B cell (primary cell): ENCODE data around the gene SEC24D. TPM values are rescaled to one million over a fixed set of nuclear protein-coding genes. Genes with fewer than 3 reads are reported as not detected.

Source experiments
- ATAC-seq: fragments of 200-7000 bp; cut with Tn5 transposase; one replicate; pipeline ENCODE4 v1.10.0; 2021; ENCODE audit warnings: low read depth, mild to moderate bottlenecking, moderate number of reproducible peaks, moderate library complexity
- CTCF ChIA-PET: fragments of 350-600 bp; sonication (Branson Sonifier 250); formaldehyde crosslinking; loops from one replicate; lab custom pipeline; 2021; ENCODE audit warnings: antibody characterized with exemption, inconsistent platforms; lab: Charles Lee
- POLR2A ChIA-PET: fragments of 350-600 bp; sonication (Branson Sonifier 250); formaldehyde crosslinking; loops from one replicate; lab custom pipeline; 2021; ENCODE audit warnings: antibody characterized with exemption; lab: Charles Lee
- DNase-seq: peaks from one replicate; pipeline ENCODE4 v3.0.0; 2013
- H2AFZ ChIP-seq: 2 replicates; pipeline ENCODE4 v1.6.1; 2012; ENCODE audit warnings: mild to moderate bottlenecking, low read depth, low read length; ENCODE audit not compliant: insufficient read depth, poor library complexity, severe bottlenecking
- H3K27ac ChIP-seq, 2 donors: 1 replicate in 1 of 2; 2 replicates in 1 of 2; pipeline ENCODE4 v1.5.1; 2012 to 2013; ENCODE audit warnings: low read length in 2 of 2, mild to moderate bottlenecking in 2 of 2, moderate library complexity in 1 of 2
- H3K27me3 ChIP-seq, 4 experiments: fragments of 200-600 bp in 1 of 4; sonication (generic) in 1 of 4; replicated peaks in 1 of 4; 1 replicate in 2 of 4; 2 replicates in 2 of 4; pipeline versions ENCODE4 v1.6.1 to v1.7.0; 2013 to 2016; ENCODE audit warnings: low read length in 3 of 4, mild to moderate bottlenecking in 2 of 4, mixed read lengths in 1 of 4, moderate library complexity in 1 of 4; ENCODE audit not compliant: insufficient read depth in 4 of 4, control insufficient read depth in 3 of 4; ENCODE audit errors: control extremely low read depth in 1 of 4
- H3K36me3 ChIP-seq, 2 experiments: replicated peaks in 1 of 2; 1 replicate in 1 of 2; 2 replicates in 1 of 2; pipeline versions ENCODE4 v1.6.1 to v1.7.1; 2013; ENCODE audit warnings: low read length in 1 of 2; ENCODE audit not compliant: insufficient read depth in 2 of 2, control insufficient read depth in 1 of 2; ENCODE audit errors: control extremely low read depth in 1 of 2, extremely low read depth in 1 of 2
- H3K4me1 ChIP-seq, 2 donors: fragments of 200-600 bp in 1 of 2; sonication (generic) in 1 of 2; 1 replicate in 1 of 2; 2 replicates in 1 of 2; pipeline versions ENCODE4 v1.5.1 to v1.6.1; 2013 to 2017; ENCODE audit warnings: low read length in 2 of 2; ENCODE audit not compliant: control insufficient read depth in 2 of 2, insufficient read depth in 2 of 2
- H3K4me2 ChIP-seq: replicated peaks from 2 replicates; pipeline ENCODE3; 2012; ENCODE audit warnings: mild to moderate bottlenecking, low read depth, low read length; ENCODE audit not compliant: poor library complexity, severe bottlenecking
- H3K4me3 ChIP-seq, 5 experiments: fragments of 200-600 bp in 1 of 5; sonication (generic) in 1 of 5; 1 replicate in 3 of 5; 2 replicates in 2 of 5; pipeline versions ENCODE4 v1.5.1 to v1.7.0; 2011 to 2016; ENCODE audit warnings: low read length in 4 of 5, mild to moderate bottlenecking in 4 of 5, low read depth in 2 of 5, control low read depth in 1 of 5, moderate library complexity in 1 of 5; ENCODE audit not compliant: insufficient read depth in 1 of 5; ENCODE audit errors: control extremely low read depth in 1 of 5, extremely low read depth in 1 of 5
- H3K79me2 ChIP-seq: fragments of 200-600 bp; sonication (generic); one replicate; pipeline ENCODE4 v1.6.0; 2016; ENCODE audit warnings: low read length; ENCODE audit not compliant: control insufficient read depth, insufficient read depth
- H3K9ac ChIP-seq: fragments of 200-600 bp; sonication (generic); 2 replicates; pipeline ENCODE4 v1.6.1; 2017; ENCODE audit warnings: mild to moderate bottlenecking, low read length, moderate library complexity
- H3K9me3 ChIP-seq, 3 donors: one replicate each; pipeline versions ENCODE4 v1.6.1 to v1.7.1; 2013; ENCODE audit warnings: low read length in 2 of 3; ENCODE audit not compliant: control insufficient read depth in 2 of 3, insufficient read depth in 1 of 3; ENCODE audit errors: control extremely low read depth in 1 of 3
- H4K20me1 ChIP-seq: 2 replicates; pipeline ENCODE4 v1.6.0; 2012; ENCODE audit warnings: mild to moderate bottlenecking, low read length; ENCODE audit not compliant: insufficient read depth, control insufficient read depth, poor library complexity, severe bottlenecking
- H3K27ac Mint-ChIP-seq: one replicate; pipeline ENCODE4 v1.8.0; 2021; ENCODE audit warnings: mixed read lengths
- H3K27me3 Mint-ChIP-seq: one replicate; pipeline ENCODE4 v1.8.0; 2021; ENCODE audit warnings: mixed read lengths
- H3K4me1 Mint-ChIP-seq: one replicate; pipeline ENCODE4 v1.8.0; 2021; ENCODE audit warnings: mixed read lengths
- H3K4me3 Mint-ChIP-seq: one replicate; pipeline ENCODE4 v1.8.0; 2021; ENCODE audit warnings: mixed read lengths
- H3K9me3 Mint-ChIP-seq: one replicate; pipeline ENCODE4 v1.8.0; 2022; ENCODE audit warnings: mixed read lengths; ENCODE audit not compliant: insufficient read depth
- EZH2 ChIP-seq: IDR thresholded peaks from 2 replicates; pipeline ENCODE4 v1.6.1; 2012; ENCODE audit warnings: borderline replicate concordance, low read depth, mild to moderate bottlenecking, moderate library complexity, low read length; ENCODE audit not compliant: insufficient read depth, poor library complexity, severe bottlenecking
- WGBS: methylation state at CpG from one replicate; pipeline ENCODE4 v1.1.5; 2013; ENCODE audit warnings: missing lambda C conversion rate; ENCODE audit not compliant: insufficient coverage; 5-methylcytosine and 5-hydroxymethylcytosine counted together
- intact Hi-C: fragments of 100-400 bp; cut with micrococcal nuclease; formaldehyde crosslinking; loops from one replicate; pipeline ENCODE4 v1.10.0; 2022
- polyA plus RNA-seq: library from polyadenylated mRNA; depleted of rRNA; stranded (reverse); fragments of >200 nt; gene quantifications from 2 replicates; pipeline ENCODE4 v1.2.3, GENCODE V29; 2012
- total RNA-seq, 2 donors: library from RNA; stranded (reverse); fragments of 120-200 nt in 1 of 2; gene quantifications; 1 replicate in 1 of 2; 2 replicates in 1 of 2; pipeline versions ENCODE4 v1.2.3 to v1.2.4, GENCODE V29; 2013 to 2022
- TF ChIP-seq, protein P1 (sequence below): fragments of 200-600 bp; IDR thresholded peaks from one replicate; pipeline ENCODE4 v1.8.0; 2022; ENCODE audit warnings: antibody characterized with exemption, mild to moderate bottlenecking

The SEC24D gene
- total and polyA plus RNA-seq, 2 donors (not counting 1 experiment from before 2014, with no cell fraction given): 7.1 to 15.8 TPM

DNA sequence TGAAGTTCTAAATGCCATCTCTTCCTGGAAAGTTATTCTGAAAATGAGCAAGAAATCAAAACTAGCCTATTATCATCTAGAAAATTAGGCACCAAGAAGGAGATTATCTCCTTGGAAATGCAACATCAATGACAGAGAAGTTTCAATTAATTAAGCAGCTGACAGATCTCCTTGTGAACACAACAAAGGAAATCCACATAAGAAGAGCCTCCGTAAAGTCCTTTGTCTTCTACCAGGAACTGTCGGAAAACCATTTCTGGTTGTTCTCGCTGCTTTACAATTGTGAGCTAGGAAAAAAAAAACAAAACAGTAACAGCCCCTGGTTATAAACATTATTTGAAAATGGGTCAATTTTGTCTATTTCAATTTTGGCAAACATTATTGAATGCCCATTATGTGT lies 112.6 kb downstream of the SEC24D start:
- Histone ChIP-seq H3K4me1 (no peaks in the 10 kb centered on the region), H2AFZ (no peak overlapping the region), H3K27me3 (no peaks in the 10 kb centered on the region), H3K9ac (no peak overlapping the region), H3K79me2 (no peaks in the 10 kb centered on the region), H3K9me3 (no peaks in the 10 kb centered on the region), H3K27ac (no peak overlapping the region), H3K36me3 (peaks cover 8 to 17% of the 10 kb centered on the region in 2 experiments), H3K4me3 (no peak overlapping the region), H4K20me1 (no peaks in the 10 kb centered on the region), H3K4me2 (no peak overlapping the region)
- Mint-ChIP-seq H3K27me3 (no peaks in the 10 kb centered on the region), H3K4me1 (no peaks in the 10 kb centered on the region), H3K4me3 (no peak overlapping the region), H3K9me3 (no peaks in the 10 kb centered on the region), H3K27ac (no peak overlapping the region)
- POLR2A ChIA-PET: no interaction called here
- intact Hi-C loops: no loop called here
- CTCF ChIA-PET: no interaction called here
- no peak for TF ChIP-seq EZH2
- TF ChIP-seq, protein P1, sequence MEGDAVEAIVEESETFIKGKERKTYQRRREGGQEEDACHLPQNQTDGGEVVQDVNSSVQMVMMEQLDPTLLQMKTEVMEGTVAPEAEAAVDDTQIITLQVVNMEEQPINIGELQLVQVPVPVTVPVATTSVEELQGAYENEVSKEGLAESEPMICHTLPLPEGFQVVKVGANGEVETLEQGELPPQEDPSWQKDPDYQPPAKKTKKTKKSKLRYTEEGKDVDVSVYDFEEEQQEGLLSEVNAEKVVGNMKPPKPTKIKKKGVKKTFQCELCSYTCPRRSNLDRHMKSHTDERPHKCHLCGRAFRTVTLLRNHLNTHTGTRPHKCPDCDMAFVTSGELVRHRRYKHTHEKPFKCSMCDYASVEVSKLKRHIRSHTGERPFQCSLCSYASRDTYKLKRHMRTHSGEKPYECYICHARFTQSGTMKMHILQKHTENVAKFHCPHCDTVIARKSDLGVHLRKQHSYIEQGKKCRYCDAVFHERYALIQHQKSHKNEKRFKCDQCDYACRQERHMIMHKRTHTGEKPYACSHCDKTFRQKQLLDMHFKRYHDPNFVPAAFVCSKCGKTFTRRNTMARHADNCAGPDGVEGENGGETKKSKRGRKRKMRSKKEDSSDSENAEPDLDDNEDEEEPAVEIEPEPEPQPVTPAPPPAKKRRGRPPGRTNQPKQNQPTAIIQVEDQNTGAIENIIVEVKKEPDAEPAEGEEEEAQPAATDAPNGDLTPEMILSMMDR: no peak
- ATAC-seq (no peak), DNase-seq (no peak)
- no CpG with 5 or more reads among the region's 3 CpGs for WGBS

DNA sequence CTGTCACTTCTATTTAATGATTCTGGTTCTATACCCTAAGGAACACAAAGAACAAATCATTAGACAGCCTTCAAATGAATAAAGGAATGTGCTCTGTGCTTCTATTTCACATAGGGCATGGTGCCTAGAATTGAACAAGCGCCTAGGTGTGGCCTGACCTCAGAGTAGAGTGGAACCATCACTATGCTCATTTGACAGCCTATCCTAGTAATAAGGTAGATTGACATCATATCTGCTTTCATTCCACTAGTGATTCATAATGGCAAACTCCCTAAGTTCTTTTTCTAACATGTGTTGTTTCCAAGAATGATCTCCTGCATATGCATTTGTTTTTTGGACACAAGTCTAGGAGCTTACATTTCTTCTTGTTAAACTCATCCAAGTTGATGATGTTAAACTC lies 114.2 kb downstream of the SEC24D start:
- no peak for TF ChIP-seq EZH2
- TF ChIP-seq, protein P1: no peak
- Mint-ChIP-seq H3K9me3 (no peaks in the 10 kb centered on the region), H3K4me3 (no peak overlapping the region), H3K27ac (no peak overlapping the region), H3K27me3 (no peaks in the 10 kb centered on the region), H3K4me1 (no peaks in the 10 kb centered on the region)
- no peaks in the 10 kb centered on the region for H4K20me1 ChIP-seq
- no peak for ATAC-seq
- DNase-seq: no peak
- no peaks in the 10 kb centered on the region for H3K79me2 ChIP-seq
- CTCF ChIA-PET: no interaction called here
- intact Hi-C loops: no loop called here
- peaks cover 7 to 11% of the 10 kb centered on the region in 2 experiments for H3K36me3 ChIP-seq
- H3K9ac ChIP-seq: no peak overlapping the region
- H3K4me2 ChIP-seq: no peak overlapping the region
- no peaks in the 10 kb centered on the region for H3K4me1 ChIP-seq
- H3K9me3 ChIP-seq: no peaks in the 10 kb centered on the region
- H3K4me3 ChIP-seq: no peak overlapping the region
- no peak overlapping the region for H3K27ac ChIP-seq
- no peak overlapping the region for H2AFZ ChIP-seq
- POLR2A ChIA-PET: no interaction called here
- no CpG with 5 or more reads among the region's 1 CpG for WGBS
- no peaks in the 10 kb centered on the region for H3K27me3 ChIP-seq
